ENCODE measurements around the gene TMEM121B. TPM values are rescaled to one million over a fixed set of nuclear protein-coding genes. Genes with fewer than 3 reads are reported as not detected.

TMEM121B gene
- total RNA-seq, 1 experiment from 2014 or later = 8.1 TPM

DNA sequence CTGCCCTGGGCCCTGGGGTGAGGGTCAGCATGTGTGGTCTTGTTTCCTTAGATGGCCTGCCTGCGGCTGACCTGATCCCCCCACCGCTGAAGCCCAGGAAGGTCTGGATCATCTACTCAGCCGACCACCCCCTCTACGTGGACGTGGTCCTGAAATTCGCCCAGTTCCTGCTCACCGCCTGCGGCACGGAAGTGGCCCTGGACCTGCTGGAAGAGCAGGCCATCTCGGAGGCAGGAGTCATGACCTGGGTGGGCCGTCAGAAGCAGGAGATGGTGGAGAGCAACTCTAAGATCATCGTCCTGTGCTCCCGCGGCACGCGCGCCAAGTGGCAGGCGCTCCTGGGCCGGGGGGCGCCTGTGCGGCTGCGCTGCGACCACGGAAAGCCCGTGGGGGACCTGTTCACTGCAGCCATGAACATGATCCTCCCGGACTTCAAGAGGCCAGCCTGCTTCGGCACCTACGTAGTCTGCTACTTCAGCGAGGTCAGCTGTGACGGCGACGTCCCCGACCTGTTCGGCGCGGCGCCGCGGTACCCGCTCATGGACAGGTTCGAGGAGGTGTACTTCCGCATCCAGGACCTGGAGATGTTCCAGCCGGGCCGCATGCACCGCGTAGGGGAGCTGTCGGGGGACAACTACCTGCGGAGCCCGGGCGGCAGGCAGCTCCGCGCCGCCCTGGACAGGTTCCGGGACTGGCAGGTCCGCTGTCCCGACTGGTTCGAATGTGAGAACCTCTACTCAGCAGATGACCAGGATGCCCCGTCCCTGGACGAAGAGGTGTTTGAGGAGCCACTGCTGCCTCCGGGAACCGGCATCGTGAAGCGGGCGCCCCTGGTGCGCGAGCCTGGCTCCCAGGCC is 12.7 kb downstream of the TMEM121B start:
- Histone ChIP-seq H3K23me2 (ENCODE audit: insufficient read length, low read depth, low read length, poor library complexity, severe bottlenecking) (no peaks in the 10 kb centered on the region), H3K14ac (ENCODE audit: insufficient read depth, low read length) (no peak overlapping the region; the same call in 1 of the 2 replicates), H4K20me1 (ENCODE audit: control insufficient read depth, insufficient read depth, insufficient read length) (no peaks in the 10 kb centered on the region), H3K79me2 (ENCODE audit: insufficient read depth, low read length) (no peaks in the 10 kb centered on the region), H2BK20ac (ENCODE audit: low read depth, low read length, poor library complexity, severe bottlenecking) (no peak overlapping the region), H3K79me1 (ENCODE audit: insufficient read depth, low read depth, low read length, poor library complexity, severe bottlenecking) (no peaks in the 10 kb centered on the region), H4K8ac (replicated peaks; ENCODE audit: insufficient read length, low read depth, low read length) (no peak overlapping the region), H3K27ac (ENCODE audit: insufficient read length, low read depth, low read length) (no peak overlapping the region), H2AK5ac (ENCODE audit: insufficient read length, low read length) (no peak overlapping the region), H3K56ac (ENCODE audit: insufficient read length, low read depth, low read length) (no peak overlapping the region), H3K4me2 (ENCODE audit: insufficient read depth, insufficient read length, low read length) (no peak overlapping the region), H3K27me3 (ENCODE audit: insufficient read depth, low read length) (no peaks in the 10 kb centered on the region), H3K9me3 (ENCODE audit: control insufficient read depth, low read depth, low read length) (no peaks in the 10 kb centered on the region), H2AFZ (ENCODE audit: low read length) (no peak overlapping the region), H3K4me1 (ENCODE audit: insufficient read depth, low read length) (no peaks in the 10 kb centered on the region), H4K5ac (ENCODE audit: insufficient read length, low read depth, low read length) (no peak overlapping the region), H3K23ac (ENCODE audit: insufficient read length, low read depth, low read length) (no peak overlapping the region), H3K4ac (ENCODE audit: low read depth, low read length) (no peak overlapping the region), H4K91ac (ENCODE audit: insufficient read length, low read depth, low read length) (no peak overlapping the region), H2BK5ac (ENCODE audit: insufficient read length, low read length) (no peak overlapping the region), H3K18ac (ENCODE audit: insufficient read length, low read depth, low read length) (no peak overlapping the region), H3K9ac (ENCODE audit: extremely low read depth, insufficient read length, low read length) (no peak overlapping the region), H2BK120ac (ENCODE audit: low read depth, low read length, poor library complexity, severe bottlenecking) (no peak overlapping the region), H2BK15ac (ENCODE audit: low read depth, low read length) (no peak overlapping the region), H3T11ph (ENCODE audit: low read length) (no peak overlapping the region), H2BK12ac (ENCODE audit: insufficient read length, low read depth, low read length) (no peak overlapping the region)
- Mint-ChIP-seq H3K36me3 (ENCODE audit: insufficient read depth in 1 of 3, low read depth in 3 of 3) (peaks cover 2 to 12% (median 3%) of the 10 kb centered on the region in 3 experiments; a peak in 4 of 7 replicates), H3K27me3 (ENCODE audit: low read depth) (no peaks in the 10 kb centered on the region), H3K9me3 (no peaks in the 10 kb centered on the region; a peak in 1 of 5 replicates), H3K4me1 (peaks cover 0 to 8% of the 10 kb centered on the region in 2 experiments; a peak in 3 of 4 replicates), H3K27ac (no peak overlapping the region), H3K4me3 (no peak overlapping the region)
- TF ChIP-seq, protein P1, sequence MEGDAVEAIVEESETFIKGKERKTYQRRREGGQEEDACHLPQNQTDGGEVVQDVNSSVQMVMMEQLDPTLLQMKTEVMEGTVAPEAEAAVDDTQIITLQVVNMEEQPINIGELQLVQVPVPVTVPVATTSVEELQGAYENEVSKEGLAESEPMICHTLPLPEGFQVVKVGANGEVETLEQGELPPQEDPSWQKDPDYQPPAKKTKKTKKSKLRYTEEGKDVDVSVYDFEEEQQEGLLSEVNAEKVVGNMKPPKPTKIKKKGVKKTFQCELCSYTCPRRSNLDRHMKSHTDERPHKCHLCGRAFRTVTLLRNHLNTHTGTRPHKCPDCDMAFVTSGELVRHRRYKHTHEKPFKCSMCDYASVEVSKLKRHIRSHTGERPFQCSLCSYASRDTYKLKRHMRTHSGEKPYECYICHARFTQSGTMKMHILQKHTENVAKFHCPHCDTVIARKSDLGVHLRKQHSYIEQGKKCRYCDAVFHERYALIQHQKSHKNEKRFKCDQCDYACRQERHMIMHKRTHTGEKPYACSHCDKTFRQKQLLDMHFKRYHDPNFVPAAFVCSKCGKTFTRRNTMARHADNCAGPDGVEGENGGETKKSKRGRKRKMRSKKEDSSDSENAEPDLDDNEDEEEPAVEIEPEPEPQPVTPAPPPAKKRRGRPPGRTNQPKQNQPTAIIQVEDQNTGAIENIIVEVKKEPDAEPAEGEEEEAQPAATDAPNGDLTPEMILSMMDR (conservative IDR thresholded peaks at IDR 0.05) = no peak
- WGBS (ENCODE audit: extremely low coverage, insufficient read length, low lambda C conversion rate) = no CpG with 5 or more reads among the region's 66 CpGs
- DNase-seq = no peak

Measured in H9 (cell line).